Measurements from ENCODE around the gene TRIM7.

TRIM7 gene

GRCh38 chr5:181243018-181243563 is 38.1 kb upstream of the TRIM7 start:
- H3K4me3 Mint-ChIP-seq = peak overlapping the region; percentile 100
- no peak for TF ChIP-seq CTCF (IDR thresholded peaks at IDR 0.05)
- DNase-seq = no peak
- H3K36me3 Mint-ChIP-seq (ENCODE audit: low read depth) = peaks cover 43% of the 10 kb centered on the region
- peaks cover 5% of the 10 kb centered on the region for H3K27me3 Mint-ChIP-seq (ENCODE audit: low read depth, poor library complexity)
- H3K9me3 Mint-ChIP-seq = no peaks in the 10 kb centered on the region
- H3K27ac Mint-ChIP-seq = peak overlapping the region; percentile 100
- H3K4me1 Mint-ChIP-seq = peaks cover 56% of the 10 kb centered on the region

DNA sequence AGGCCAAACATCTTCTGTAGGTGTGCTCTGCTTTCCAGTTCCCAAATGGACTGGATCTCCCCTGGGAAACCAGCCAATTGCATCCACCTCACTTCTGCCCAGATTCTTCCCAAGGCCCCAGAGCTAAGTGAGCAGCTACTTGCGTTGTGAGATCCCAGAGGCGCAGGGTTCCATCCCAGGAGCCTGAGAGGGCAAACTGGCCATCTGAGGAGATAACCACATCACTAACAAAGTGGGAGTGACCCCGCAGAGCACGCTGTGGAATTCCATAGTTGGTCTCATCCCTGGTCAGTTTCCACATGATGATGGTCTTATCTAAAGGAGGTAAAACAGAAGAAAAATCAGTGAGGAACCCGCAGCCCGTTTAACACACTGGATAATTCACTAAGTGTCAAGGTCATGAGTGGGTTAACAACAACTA is 37.0 kb upstream of the TRIM7 start:
- peaks cover 5% of the 10 kb centered on the region for H3K27me3 Mint-ChIP-seq (ENCODE audit: low read depth, poor library complexity)
- H3K36me3 Mint-ChIP-seq (ENCODE audit: low read depth) = peaks cover 53% of the 10 kb centered on the region
- DNase-seq = no peak
- no peak for TF ChIP-seq CTCF (IDR thresholded peaks at IDR 0.05)
- peaks cover 51% of the 10 kb centered on the region for H3K4me1 Mint-ChIP-seq
- H3K27ac Mint-ChIP-seq = peak overlapping the region; percentile 100
- H3K4me3 Mint-ChIP-seq = peak overlapping the region; percentile 100
- H3K9me3 Mint-ChIP-seq = no peaks in the 10 kb centered on the region

DNA sequence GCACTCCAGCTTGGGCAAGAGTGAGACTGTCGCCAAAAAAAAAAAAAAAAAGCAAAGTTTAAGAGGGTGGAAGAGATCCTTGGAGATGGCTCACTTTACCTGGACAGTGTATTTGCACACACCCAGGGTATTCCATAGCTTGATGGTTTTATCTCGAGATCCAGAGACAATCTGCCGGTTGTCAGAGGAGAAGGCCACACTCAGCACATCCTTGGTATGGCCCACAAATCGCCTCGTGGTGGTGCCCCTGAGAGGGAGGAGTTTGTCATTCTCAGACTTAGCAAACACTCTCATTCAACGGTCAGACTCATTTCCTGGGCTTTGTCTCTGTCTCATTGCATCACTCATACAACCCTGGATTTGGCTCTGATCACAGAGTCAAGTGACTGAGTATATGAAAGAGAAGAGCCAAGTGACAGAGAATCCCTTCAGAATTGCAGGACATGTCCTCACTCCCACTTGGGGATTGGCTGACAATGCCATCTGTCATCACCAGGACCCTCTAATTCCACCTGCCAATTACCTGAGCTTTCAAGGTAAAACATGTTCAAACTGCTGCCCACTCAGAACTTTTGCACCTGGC is 36.5 kb upstream of the TRIM7 start:
- Mint-ChIP-seq H3K36me3 (ENCODE audit: low read depth) (peaks cover 59% of the 10 kb centered on the region), H3K9me3 (no peaks in the 10 kb centered on the region), H3K4me3 (peak overlapping the region; percentile 100), H3K4me1 (peaks cover 51% of the 10 kb centered on the region), H3K27ac (peak overlapping the region; percentile 100), H3K27me3 (ENCODE audit: low read depth, poor library complexity) (peaks cover 5% of the 10 kb centered on the region)
- DNase-seq = no peak
- no peak for TF ChIP-seq CTCF (IDR thresholded peaks at IDR 0.05)

DNA sequence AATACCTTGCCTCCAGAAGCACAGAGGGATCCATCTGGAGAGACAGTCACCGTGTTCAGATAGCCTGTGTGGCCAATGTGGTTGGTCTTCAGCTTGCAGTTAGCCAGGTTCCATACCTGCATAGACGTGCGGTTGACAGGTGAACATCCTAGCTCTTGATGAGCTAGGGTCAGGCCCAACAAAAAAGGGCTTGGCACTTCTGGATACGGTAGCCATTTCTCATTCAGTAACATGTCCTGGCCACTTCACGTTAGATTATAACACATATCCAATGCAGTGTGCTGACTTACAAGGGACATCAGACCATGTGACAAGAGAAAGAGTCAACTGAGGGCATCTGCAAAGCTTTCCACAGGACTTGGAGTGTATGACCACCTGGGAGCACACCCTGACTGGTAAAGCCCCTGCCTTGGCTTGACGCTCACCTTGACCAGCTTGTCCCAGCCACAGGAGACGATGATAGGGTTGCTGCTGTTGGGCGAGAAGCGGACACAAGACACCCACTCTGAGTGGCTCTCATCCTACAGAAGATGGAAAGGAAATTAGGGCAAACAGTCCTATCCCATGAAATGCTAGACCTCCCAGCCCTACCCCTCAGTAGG is 34.2 kb upstream of the TRIM7 start:
- DNase-seq = no peak
- H3K27me3 Mint-ChIP-seq (ENCODE audit: low read depth, poor library complexity) = peaks cover 5% of the 10 kb centered on the region
- H3K36me3 Mint-ChIP-seq (ENCODE audit: low read depth) = peaks cover 61% of the 10 kb centered on the region
- TF ChIP-seq CTCF (IDR thresholded peaks at IDR 0.05) = no peak
- H3K9me3 Mint-ChIP-seq = no peaks in the 10 kb centered on the region
- H3K27ac Mint-ChIP-seq = peak overlapping the region; percentile 98
- no peak overlapping the region for H3K4me3 Mint-ChIP-seq
- H3K4me1 Mint-ChIP-seq = peaks cover 35% of the 10 kb centered on the region

DNA sequence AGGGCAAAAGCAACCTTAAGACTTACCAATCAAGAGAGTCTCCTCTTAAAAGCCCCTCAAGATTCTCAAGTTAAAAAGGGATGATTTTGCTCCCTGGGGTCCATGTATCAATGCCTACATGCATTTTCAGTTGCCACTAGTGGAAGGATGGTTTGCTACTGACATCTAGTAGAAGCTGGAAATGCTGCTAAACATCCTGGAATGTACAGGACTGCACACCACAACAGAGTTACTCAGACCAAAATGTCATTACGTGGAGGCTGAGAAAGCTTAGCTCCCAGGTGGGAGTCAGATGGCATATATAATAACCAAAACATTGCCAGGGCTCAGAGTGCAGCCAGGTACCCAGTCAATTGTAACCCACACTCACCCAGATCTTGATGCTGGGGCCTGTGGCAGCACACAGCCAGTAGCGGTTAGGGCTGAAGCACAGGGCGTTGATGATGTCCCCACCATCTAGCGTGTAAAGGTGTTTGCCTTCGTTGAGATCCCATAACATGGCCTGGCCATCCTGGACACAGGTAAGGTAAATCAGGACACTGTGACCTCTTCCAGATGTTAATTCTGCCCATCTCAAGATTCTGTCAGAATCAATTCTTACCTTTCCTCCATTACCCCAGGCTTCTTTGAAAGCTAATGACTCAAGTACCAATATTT is 32.9 kb upstream of the TRIM7 start:
- Mint-ChIP-seq H3K4me1 (peaks cover 33% of the 10 kb centered on the region), H3K9me3 (no peaks in the 10 kb centered on the region), H3K27me3 (ENCODE audit: low read depth, poor library complexity) (peaks cover 5% of the 10 kb centered on the region), H3K36me3 (ENCODE audit: low read depth) (peaks cover 66% of the 10 kb centered on the region), H3K27ac (peak overlapping the region; percentile 10), H3K4me3 (no peak overlapping the region)
- no peak for TF ChIP-seq CTCF (IDR thresholded peaks at IDR 0.05)
- no peak for DNase-seq

All from nephron progenitor cell (in vitro differentiated cells).